GM10248 (cell line): ENCODE data around the gene SESN2.

Experiments used
- CTCF ChIA-PET: fragments of 300-600 bp; sonication (Branson Sonifier 250); formaldehyde crosslinking; extraction: SDS; loops from one replicate; lab custom pipeline; 2021; ENCODE audit warnings: antibody characterized with exemption; lab: Yijun Ruan, JAX
- POLR2A ChIA-PET: fragments of 350-650 bp; sonication (Branson Sonifier 250); formaldehyde crosslinking; extraction: SDS; loops from one replicate; lab custom pipeline; 2020; ENCODE audit warnings: antibody characterized with exemption; lab: Yijun Ruan, JAX
- DNase-seq: peaks from one replicate; pipeline ENCODE4 v3.0.0; 2012; ENCODE audit errors: extremely low spot score
- TF ChIP-seq, protein P1 (sequence below): IDR thresholded peaks from 2 replicates; pipeline ENCODE4 v1.5.1; 2012; ENCODE audit warnings: mild to moderate bottlenecking, low read depth; ENCODE audit errors: extremely low read depth, missing control alignments, control extremely low read depth

SESN2 gene

DNA sequence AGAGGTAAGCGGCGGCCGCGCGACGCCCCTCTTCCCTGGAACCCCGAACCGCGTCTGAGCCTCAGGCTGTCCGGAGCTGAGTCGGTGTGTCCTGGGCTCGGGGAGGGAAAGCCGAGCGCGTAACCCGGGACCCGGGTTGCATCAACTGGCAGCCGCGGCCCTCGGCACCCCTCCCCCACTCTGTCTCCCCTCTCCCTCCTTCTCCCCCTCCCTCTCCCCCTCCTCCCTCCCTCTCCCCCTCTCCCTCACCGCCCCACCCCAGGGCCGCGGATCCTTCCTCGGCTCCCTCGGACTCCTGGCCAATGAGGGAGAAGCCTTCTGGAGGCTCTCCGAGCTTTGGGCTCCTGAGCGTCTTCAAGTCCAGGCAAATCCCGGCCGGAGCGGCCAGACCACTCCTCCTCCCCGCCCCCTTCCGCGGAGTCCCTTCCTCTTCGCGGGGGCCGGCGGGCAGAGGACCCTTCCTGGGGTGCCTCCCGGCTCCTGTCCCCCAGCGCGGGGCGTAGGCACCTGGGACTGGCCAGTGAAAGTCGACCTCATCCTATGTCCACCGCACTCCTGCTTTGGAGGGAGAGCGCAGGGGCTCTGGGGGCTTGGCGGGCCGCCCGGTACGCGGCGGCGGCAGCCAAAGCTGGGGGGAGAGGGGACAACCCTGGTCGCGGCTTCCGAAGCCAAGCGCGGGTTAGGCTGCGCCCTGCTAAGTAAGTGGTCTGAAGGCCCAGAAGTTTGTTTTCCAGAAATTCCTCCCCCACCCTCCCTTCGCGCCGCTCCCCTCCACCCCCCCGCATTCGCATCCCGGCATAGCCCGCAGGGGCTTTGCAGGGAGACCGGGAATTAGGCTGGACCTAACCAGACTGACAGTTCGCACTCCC is 850 bp downstream of the SESN2 start:
- CTCF ChIA-PET = interaction anchor here (1.2 to 9.8 kb wide), 3 partner anchors 12 to 13 kb away, joined by 3 to 111 read pairs (median 4); no protein-coding TSS in a partner anchor
- DNase-seq = peak; percentile 31
- TF ChIP-seq, protein P1, sequence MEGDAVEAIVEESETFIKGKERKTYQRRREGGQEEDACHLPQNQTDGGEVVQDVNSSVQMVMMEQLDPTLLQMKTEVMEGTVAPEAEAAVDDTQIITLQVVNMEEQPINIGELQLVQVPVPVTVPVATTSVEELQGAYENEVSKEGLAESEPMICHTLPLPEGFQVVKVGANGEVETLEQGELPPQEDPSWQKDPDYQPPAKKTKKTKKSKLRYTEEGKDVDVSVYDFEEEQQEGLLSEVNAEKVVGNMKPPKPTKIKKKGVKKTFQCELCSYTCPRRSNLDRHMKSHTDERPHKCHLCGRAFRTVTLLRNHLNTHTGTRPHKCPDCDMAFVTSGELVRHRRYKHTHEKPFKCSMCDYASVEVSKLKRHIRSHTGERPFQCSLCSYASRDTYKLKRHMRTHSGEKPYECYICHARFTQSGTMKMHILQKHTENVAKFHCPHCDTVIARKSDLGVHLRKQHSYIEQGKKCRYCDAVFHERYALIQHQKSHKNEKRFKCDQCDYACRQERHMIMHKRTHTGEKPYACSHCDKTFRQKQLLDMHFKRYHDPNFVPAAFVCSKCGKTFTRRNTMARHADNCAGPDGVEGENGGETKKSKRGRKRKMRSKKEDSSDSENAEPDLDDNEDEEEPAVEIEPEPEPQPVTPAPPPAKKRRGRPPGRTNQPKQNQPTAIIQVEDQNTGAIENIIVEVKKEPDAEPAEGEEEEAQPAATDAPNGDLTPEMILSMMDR = no peak
- POLR2A ChIA-PET = interaction anchor here (1.0 to 1.5 kb wide), 4 partner anchors 9 to 321 kb away, joined by 3 read pairs; partner anchors contain the start of gene MED18

DNA sequence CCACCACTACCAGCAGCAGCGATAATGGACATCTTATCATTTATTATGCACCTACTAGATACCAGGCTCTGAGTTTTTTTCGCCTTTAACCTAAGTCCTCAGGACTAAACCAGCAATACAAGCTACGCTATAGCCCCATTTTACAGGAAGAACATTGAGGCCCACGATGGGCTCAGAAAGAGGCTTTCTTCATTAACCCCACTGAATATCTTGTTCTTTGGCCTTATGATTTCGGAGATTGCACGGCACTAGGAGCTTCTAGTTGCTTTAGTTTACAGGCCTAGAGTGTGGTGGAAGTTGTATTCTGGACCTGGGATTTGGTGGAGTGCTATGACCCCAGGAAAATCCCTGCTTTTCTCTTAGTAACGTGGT is 1.5 kb downstream of the SESN2 start:
- ChIA-PET POLR2A (interaction anchor here (1.0 kb wide), 1 partner anchor 321 kb away, joined by 3 read pairs; no protein-coding TSS in a partner anchor), CTCF (interaction anchor here (0.9 to 9.8 kb wide), 3 partner anchors 9 to 13 kb away, joined by 3 to 111 read pairs (median 3); no protein-coding TSS in a partner anchor)
- TF ChIP-seq, protein P1 = no peak
- no peak for DNase-seq

DNA sequence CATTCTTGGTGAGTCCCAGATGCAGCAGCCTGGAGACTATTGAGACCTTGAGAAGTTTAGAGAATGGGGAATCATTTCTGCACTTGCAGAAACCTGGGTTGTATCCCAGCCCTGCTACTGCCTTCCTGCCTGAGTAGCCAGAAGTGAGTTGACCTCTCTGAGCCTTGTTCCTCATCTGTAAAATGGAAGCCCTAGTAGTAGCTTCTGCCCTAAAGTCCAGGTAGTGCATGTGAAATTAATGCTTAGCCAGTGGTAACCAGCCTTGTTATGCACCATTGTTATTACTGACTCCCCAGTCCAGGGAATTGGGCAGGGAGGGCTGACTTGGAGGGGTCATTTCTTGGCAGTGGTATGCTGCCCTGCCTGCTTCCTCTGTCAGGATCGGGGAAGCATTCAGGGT is 5.6 kb downstream of the SESN2 start:
- ChIA-PET POLR2A (no interaction called here), CTCF (interaction anchor here (9.8 kb wide), 1 partner anchor 16 kb away, joined by 111 read pairs; no protein-coding TSS in a partner anchor)
- no peak for DNase-seq
- TF ChIP-seq, protein P1 = no peak

DNA sequence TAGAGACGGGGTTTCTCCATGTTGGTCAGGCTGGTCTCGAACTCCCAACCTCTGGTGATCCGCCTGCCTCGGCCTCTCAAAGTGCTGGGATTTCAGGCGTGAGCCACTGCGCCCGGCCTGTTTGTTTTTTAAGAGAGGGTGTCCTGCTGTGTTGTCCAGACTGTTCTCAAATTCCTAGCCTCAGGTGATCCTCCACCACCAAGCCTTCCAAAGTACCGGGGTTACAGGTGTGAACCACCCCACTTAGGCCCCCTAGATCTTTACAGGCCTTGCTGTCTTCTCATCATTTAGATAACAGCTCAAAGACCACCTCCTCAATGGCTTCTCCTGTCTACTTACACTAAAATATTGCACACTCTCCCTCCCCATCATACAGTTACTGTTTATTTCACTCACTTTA is 6.3 kb downstream of the SESN2 start:
- DNase-seq = no peak
- TF ChIP-seq, protein P1 = no peak
- POLR2A ChIA-PET = no interaction called here
- CTCF ChIA-PET = interaction anchor here (1.1 to 9.8 kb wide), 3 partner anchors 17 to 174 kb away, joined by 3 to 111 read pairs (median 14); no protein-coding TSS in a partner anchor

DNA sequence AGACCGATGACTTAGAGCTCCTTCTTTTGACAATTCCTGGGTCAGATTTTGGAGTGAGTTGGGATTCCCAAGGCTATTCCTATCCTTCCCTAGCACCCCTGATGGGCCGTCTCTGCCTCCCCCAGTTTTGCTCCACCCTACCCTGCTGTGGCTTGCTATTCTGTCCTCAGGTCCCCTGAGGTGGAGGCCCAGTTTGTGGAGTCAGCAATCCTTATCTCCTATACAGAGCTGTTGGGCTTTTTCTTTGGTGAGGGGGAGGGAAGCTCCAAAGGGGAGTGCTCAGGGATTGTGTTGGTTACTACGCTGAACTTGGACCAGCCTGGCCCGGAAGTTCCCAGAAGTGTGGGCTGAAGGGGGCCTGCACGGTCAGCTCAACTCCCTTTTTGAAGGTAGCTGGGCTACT is 7.6 kb downstream of the SESN2 start:
- DNase-seq = no peak
- ChIA-PET CTCF (interaction anchor here (1.0 to 2.7 kb wide), 7 partner anchors 10 to 175 kb away, joined by 3 to 14 read pairs (median 4); no protein-coding TSS in a partner anchor), POLR2A (no interaction called here)
- TF ChIP-seq, protein P1 = no peak

DNA sequence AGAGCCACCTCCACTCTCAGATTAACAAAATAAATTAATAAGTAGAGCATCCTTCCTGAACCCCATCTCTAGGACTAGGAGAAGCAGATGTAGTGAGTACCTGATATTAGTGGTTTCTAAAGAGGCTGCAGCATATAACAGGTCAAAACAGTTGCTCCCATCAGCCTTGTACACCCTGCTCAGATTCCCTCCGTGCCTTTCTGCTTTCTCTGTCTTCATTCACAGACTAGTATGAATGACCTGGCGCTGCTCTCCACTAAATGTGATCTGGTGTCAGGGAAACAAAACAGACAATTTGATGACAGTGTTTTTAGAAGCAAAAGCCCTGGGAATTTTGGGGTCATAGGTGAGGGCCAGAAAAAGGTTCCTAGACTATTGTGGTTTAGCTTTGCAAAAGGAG is 8.3 kb downstream of the SESN2 start:
- ChIA-PET CTCF (interaction anchor here (2.0 to 2.7 kb wide), 3 partner anchors 9 to 19 kb away, joined by 7 to 14 read pairs (median 8); no protein-coding TSS in a partner anchor), POLR2A (no interaction called here)
- TF ChIP-seq, protein P1 = no peak

More for the DNA sequence above, 8.3 kb downstream of the SESN2 start:
- DNase-seq = no peak
